Epithelial cell of esophagus (primary cell): ENCODE data around the gene RPS6KL1.

Source experiments
- DNase-seq: peaks from one replicate; pipeline ENCODE4 v3.0.0; 2010; ENCODE audit warnings: low read depth
- H3K4me3 ChIP-seq: 2 replicates; pipeline ENCODE4 v1.5.1; 2011; ENCODE audit warnings: mild to moderate bottlenecking, low read length, control low read depth
- TF ChIP-seq, protein P1 (sequence below): IDR thresholded peaks from 2 replicates; pipeline ENCODE4 v1.5.1; 2011; ENCODE audit warnings: low read depth, mild to moderate bottlenecking, low read length, control low read depth, inconsistent platforms; ENCODE audit not compliant: insufficient read depth; ENCODE audit errors: missing control alignments

The RPS6KL1 gene

GRCh38 chr14:74921987-74922751 is 891 bp downstream of the RPS6KL1 start:
- H3K4me3 ChIP-seq: peak overlapping the region; percentile 52
- DNase-seq: no peak
- TF ChIP-seq, protein P1, sequence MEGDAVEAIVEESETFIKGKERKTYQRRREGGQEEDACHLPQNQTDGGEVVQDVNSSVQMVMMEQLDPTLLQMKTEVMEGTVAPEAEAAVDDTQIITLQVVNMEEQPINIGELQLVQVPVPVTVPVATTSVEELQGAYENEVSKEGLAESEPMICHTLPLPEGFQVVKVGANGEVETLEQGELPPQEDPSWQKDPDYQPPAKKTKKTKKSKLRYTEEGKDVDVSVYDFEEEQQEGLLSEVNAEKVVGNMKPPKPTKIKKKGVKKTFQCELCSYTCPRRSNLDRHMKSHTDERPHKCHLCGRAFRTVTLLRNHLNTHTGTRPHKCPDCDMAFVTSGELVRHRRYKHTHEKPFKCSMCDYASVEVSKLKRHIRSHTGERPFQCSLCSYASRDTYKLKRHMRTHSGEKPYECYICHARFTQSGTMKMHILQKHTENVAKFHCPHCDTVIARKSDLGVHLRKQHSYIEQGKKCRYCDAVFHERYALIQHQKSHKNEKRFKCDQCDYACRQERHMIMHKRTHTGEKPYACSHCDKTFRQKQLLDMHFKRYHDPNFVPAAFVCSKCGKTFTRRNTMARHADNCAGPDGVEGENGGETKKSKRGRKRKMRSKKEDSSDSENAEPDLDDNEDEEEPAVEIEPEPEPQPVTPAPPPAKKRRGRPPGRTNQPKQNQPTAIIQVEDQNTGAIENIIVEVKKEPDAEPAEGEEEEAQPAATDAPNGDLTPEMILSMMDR: no peak

DNA sequence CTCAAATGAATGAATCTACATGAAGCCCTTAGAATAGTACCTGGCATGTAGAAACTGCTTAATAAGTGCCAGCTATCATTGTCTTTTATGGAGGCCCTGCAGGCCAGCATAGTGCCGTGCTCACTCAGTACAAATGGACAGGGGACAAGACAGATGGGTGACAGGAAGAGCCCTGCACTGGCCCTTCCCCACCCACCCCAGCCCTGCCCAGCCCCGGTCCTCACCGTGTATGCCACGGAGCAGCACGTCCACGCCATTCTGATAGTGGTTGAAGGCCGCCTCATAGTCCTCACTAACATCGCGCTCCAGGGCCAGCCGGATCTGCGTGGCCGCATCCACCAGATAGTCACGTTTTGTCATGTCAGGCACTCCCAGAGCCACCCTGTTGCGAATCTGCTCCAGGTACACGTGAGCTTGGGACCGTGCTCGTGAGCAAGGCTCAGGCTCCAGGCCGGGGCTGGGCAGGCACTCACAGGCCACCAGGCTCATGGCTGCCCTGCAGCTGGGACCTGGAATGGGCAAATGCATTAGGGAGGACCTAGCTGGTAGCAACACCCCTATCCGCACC is 1.9 kb downstream of the RPS6KL1 start:
- H3K4me3 ChIP-seq: no peak overlapping the region
- TF ChIP-seq, protein P1: no peak
- no peak for DNase-seq

DNA sequence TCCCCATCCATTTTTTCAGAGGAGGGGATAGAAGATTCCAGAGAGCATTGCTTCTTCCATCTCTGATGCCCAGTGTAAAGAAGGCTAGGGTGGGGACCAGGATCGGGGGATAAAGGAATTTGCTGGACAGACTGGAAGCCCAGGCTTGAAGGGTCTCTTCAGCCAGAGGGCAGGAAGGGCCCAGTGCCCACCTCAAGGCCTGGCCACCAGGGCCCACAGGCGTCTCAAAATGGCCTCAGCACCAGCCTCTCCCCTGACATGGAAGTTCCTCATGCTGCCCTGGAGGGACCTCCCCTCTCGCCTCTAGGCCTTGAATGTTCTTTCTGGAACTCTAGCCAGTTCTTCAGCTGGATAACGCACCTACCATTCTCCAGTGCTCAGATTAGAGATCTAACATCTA is 2.8 kb downstream of the RPS6KL1 start:
- no peak overlapping the region for H3K4me3 ChIP-seq
- TF ChIP-seq, protein P1: no peak
- no peak for DNase-seq

GRCh38 chr14:74919421-74920165 is 3.5 kb downstream of the RPS6KL1 start:
- TF ChIP-seq, protein P1: no peak
- peak; percentile 48 for DNase-seq
- no peak overlapping the region for H3K4me3 ChIP-seq

- H3K4me3 ChIP-seq: no peak overlapping the region
- DNase-seq: no peak
- TF ChIP-seq, protein P1: no peak
Observed at GRCh38 chr14:74918380-74918779, 4.7 kb downstream of the RPS6KL1 start.

GRCh38 chr14:74917646-74918081 is 5.4 kb downstream of the RPS6KL1 start:
- no peak overlapping the region for H3K4me3 ChIP-seq
- DNase-seq: no peak
- TF ChIP-seq, protein P1: no peak
